KOPT-K1 (cell line): ENCODE measurements around the gene COX8A.

Source experiments
- H3K27ac ChIP-seq: fragments of 200-600 bp; sonication (generic); 2 replicates; pipeline ENCODE4 v1.5.1; 2016; ENCODE audit warnings: antibody characterized with exemption, mild to moderate bottlenecking, low read depth, low read length; ENCODE audit not compliant: poor library complexity, severe bottlenecking
- H3K36me3 ChIP-seq: fragments of 200-600 bp; sonication (generic); 2 replicates; pipeline ENCODE4 v1.5.1; 2017; ENCODE audit warnings: antibody characterized with exemption, mild to moderate bottlenecking, low read length, moderate library complexity; ENCODE audit not compliant: insufficient read depth
- H3K9me3 ChIP-seq: fragments of 200-600 bp; sonication (generic); 2 replicates; pipeline ENCODE4 v1.5.1; 2017; ENCODE audit warnings: antibody characterized with exemption, low read length, mild to moderate bottlenecking; ENCODE audit not compliant: insufficient read depth, poor library complexity, severe bottlenecking

The COX8A gene

DNA sequence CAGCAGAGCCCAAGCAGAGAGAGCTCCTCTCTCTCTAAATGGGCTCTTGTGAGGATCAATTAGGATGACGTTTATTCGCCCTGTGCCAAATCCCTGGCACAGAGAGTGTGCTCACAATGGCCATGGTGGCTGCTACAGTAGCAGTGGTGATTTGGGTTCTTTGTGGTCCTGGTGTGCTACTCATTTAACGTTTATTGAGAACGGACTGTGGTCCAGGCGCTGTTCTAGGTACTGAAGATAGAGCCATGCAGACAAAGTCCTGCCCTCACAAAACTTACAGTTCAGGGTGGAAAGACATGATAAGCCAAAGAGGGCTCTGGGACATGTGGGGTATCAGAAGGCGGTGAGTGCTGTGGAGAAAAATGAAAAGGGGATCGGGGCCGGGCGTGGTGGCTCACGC is 17.1 kb downstream of the COX8A start:
- no peak overlapping the region for H3K27ac ChIP-seq

GRCh38 chr11:63993100-63993499 is 18.7 kb downstream of the COX8A start:
- peaks cover 95% of the 10 kb centered on the region for H3K36me3 ChIP-seq
- H3K9me3 ChIP-seq: no peaks in the 10 kb centered on the region
- H3K27ac ChIP-seq: no peak overlapping the region

More for the DNA sequence above, 17.1 kb downstream of the COX8A start:
- no peaks in the 10 kb centered on the region for H3K9me3 ChIP-seq
- peaks cover 82% of the 10 kb centered on the region for H3K36me3 ChIP-seq

GRCh38 chr11:63993993-63994392 is 19.6 kb downstream of the COX8A start:
- Histone ChIP-seq H3K27ac (no peak overlapping the region), H3K9me3 (no peaks in the 10 kb centered on the region), H3K36me3 (peaks cover 90% of the 10 kb centered on the region)

DNA sequence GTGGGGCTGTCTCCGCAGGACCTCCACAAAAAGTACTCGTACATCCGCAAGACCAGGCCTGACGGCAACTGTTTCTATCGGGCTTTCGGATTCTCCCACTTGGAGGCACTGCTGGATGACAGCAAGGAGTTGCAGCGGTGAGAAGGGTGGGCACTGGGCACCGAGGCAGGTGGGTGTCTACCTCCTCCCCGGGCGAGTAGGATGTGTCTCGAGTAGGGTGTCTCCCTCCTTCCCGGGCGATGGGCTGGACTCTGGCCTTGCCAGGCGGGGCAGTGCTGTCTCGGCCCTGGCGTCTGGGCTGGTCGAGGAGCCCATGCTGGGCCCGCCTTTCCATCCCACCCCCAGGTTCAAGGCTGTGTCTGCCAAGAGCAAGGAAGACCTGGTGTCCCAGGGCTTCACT is 22.1 kb downstream of the COX8A start:
- Histone ChIP-seq H3K36me3 (peaks cover 71% of the 10 kb centered on the region), H3K27ac (no peak overlapping the region), H3K9me3 (no peaks in the 10 kb centered on the region)

DNA sequence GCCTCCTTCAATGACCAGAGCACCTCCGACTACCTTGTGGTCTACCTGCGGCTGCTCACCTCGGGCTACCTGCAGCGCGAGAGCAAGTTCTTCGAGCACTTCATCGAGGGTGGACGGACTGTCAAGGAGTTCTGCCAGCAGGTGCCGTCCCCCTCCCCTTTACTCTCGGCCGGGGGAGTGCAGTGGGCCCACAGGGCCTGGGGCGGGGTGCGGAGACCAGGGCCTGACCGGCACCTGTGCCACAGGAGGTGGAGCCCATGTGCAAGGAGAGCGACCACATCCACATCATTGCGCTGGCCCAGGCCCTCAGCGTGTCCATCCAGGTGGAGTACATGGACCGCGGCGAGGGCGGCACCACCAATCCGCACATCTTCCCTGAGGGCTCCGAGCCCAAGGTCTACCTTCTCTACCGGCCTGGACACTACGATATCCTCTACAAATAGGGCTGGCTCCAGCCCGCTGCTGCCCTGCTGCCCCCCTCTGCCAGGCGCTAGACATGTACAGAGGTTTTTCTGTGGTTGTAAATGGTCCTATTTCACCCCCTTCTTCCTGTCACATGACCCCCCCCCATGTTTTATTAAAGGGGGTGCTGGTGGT is 22.8 kb downstream of the COX8A start:
- Histone ChIP-seq H3K27ac (no peak overlapping the region), H3K9me3 (no peaks in the 10 kb centered on the region), H3K36me3 (peaks cover 71% of the 10 kb centered on the region)

- Histone ChIP-seq H3K36me3 (peaks cover 73% of the 10 kb centered on the region), H3K9me3 (no peaks in the 10 kb centered on the region), H3K27ac (no peak overlapping the region)
Measured at GRCh38 chr11:63997801-63998337, 23.4 kb downstream of the COX8A start.

- Histone ChIP-seq H3K9me3 (no peaks in the 10 kb centered on the region), H3K27ac (no peak overlapping the region), H3K36me3 (peaks cover 75% of the 10 kb centered on the region)
Measured at GRCh38 chr11:63998558-63999348, 24.3 kb downstream of the COX8A start.

DNA sequence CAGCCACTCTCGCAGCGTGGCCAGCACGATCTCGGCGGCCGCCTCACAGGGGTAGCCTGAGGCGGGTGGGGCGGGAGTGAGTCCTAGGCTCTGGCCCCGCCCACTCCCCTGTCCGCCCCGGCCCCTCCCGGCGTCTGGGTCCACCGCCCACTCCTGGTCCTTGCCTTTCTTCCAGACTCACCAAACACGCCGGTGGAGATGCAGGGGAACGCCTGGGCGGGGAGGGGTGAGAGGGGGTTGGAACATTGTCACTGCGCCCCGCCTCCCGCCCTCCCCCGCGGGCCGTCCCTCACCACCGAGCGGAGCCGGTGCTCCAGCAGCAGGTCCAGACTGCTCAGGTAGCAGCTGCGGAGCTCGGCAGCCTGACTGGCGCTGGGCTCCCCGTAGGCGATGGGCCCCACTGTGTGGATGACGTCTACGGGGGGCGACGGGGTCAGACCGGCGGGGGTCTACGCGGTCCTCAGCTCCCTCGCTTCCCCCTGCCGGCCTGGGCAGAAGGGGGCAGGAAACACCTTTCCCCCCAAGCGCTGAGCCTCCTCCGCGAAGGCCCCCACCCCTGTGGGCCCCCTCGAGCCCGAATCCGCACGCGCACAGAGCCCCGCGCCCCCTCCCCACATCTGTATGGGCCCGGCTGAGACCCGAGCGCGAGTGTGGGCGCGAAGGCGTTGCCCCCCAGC is 25.1 kb downstream of the COX8A start:
- H3K36me3 ChIP-seq: peaks cover 75% of the 10 kb centered on the region
- no peak overlapping the region for H3K27ac ChIP-seq
- no peaks in the 10 kb centered on the region for H3K9me3 ChIP-seq

GRCh38 chr11:64000026-64000739 is 25.8 kb downstream of the COX8A start:
- Histone ChIP-seq H3K27ac (no peak overlapping the region), H3K9me3 (no peaks in the 10 kb centered on the region), H3K36me3 (peaks cover 71% of the 10 kb centered on the region)

DNA sequence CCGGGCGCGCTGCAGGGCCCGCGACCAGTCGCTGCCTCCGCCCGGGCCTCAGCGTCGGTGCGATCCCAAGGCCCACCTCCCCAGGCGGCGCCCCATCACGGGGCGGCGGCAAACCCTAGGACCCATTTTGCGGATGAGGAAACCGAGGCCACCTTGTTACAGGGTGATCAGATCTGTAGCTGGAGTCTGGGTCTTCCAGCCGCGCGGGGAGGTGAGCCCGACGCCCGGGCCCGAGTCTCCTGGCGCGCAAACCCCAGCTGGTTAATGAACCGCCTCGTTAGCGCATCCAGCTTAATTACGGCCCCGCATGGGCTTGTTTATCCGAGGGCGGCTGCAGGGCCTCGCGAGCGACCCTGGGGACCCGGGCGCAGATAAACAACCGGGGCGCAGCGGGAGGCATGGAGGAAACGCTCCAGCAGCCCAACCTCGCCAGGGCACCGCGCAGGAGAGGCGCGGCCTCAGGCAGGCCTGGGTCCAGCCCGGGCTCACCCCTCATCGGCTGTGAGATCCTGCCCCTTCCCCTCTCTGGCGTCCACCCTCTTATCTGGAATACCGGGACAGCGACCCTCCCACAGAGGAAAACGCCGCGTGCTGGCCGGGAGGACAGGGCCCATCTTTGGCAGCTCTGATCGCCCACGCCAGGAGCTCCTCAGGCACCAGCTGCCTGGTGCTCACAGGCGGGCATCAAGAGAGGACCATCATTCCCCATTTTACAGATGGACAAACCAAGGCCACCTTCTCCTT is 26.5 kb downstream of the COX8A start:
- Histone ChIP-seq H3K9me3 (no peaks in the 10 kb centered on the region), H3K27ac (no peak overlapping the region), H3K36me3 (peaks cover 66% of the 10 kb centered on the region)

GRCh38 chr11:64001484-64002420 is 27.3 kb downstream of the COX8A start:
- peaks cover 62% of the 10 kb centered on the region for H3K36me3 ChIP-seq
- no peak overlapping the region for H3K27ac ChIP-seq
- no peaks in the 10 kb centered on the region for H3K9me3 ChIP-seq

- Histone ChIP-seq H3K36me3 (peaks cover 45% of the 10 kb centered on the region), H3K27ac (no peak overlapping the region)
Measured at GRCh38 chr11:64003807-64004589, 29.6 kb downstream of the COX8A start.

GRCh38 chr11:64004590-64004984 is 30.2 kb downstream of the COX8A start:
- H3K27ac ChIP-seq: no peak overlapping the region

More at GRCh38 chr11:64003807-64004589, 29.6 kb downstream of the COX8A start:
- H3K9me3 ChIP-seq: no peaks in the 10 kb centered on the region

More at GRCh38 chr11:64004590-64004984, 30.2 kb downstream of the COX8A start:
- Histone ChIP-seq H3K36me3 (peaks cover 45% of the 10 kb centered on the region), H3K9me3 (no peaks in the 10 kb centered on the region)
